ENCODE data around the gene FBF1.

FBF1 gene

DNA sequence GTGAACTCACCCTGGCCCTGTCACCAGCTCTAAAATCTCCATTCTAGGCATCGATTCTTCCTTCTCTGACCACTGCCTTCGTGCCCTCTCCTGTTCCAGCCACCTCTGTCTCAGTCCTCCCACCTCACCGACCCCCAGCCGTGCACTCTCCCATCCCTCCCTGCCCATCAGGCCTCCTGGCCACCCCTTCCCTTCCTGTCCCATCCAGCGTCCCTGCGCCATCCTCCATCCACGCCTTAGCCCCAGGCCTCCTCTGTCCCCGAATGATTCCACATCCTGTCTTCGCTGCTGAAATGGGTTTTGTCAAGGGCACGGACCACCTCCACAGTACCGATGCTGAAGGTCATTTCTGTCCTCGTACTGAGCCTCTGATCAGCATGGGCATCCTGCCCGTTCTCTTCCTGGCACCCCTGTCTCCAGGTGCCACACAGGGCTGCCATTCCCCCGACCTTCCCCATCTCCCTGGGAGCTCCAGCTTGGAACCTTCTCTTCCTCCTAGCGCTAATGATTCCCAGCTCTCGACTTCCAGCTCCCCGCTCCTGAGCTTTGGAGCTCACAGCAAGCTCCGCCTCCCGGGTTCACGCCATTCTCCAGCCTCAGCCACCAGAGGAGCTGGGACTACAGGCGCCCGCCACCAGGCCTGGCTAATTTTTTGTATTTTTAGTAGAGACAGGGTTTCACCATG lies 46.7 kb downstream of the FBF1 start:
- H3K4me3 ChIP-seq (ENCODE audit: low read depth, low read length) = no peak overlapping the region
- TF ChIP-seq, protein P1, sequence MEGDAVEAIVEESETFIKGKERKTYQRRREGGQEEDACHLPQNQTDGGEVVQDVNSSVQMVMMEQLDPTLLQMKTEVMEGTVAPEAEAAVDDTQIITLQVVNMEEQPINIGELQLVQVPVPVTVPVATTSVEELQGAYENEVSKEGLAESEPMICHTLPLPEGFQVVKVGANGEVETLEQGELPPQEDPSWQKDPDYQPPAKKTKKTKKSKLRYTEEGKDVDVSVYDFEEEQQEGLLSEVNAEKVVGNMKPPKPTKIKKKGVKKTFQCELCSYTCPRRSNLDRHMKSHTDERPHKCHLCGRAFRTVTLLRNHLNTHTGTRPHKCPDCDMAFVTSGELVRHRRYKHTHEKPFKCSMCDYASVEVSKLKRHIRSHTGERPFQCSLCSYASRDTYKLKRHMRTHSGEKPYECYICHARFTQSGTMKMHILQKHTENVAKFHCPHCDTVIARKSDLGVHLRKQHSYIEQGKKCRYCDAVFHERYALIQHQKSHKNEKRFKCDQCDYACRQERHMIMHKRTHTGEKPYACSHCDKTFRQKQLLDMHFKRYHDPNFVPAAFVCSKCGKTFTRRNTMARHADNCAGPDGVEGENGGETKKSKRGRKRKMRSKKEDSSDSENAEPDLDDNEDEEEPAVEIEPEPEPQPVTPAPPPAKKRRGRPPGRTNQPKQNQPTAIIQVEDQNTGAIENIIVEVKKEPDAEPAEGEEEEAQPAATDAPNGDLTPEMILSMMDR (IDR thresholded peaks at IDR 0.05; ENCODE audit: low read depth, low read length) = no peak

DNA sequence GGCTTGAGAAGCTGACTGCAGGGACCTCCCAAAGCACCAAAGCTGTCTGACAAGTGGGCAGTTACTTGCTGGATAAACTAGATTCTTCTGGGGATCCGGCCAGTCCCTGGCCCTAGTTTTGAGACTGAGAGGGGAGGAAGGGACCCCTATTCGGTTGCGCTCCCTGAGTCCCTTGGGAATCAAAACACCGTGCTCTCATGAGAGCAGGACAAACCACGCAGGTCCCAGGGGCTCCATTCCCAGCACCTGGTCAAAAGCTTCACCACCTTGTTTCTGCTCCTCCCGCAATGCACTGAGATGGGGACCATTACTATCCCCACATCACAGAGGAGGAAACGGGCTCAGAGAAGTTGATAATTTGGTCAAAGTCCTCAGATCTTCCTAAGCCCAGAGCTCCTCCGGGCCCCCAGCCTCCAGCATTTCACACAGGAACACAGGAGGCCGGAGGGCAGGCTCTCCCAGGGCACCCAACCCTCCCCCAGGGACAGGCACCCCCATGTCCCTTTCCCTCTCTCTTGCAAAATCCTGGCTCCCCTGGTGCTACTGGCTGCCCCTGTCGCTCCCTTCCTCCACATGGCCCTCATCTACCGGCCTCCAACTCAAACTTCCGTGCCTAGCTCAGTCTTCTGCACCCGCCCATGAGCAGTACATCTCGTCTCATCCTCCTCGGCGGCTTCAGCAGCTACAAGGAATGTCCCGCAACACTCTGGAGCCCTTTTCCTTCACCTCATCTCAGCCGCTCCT lies 47.4 kb downstream of the FBF1 start:
- no peak overlapping the region for H3K4me3 ChIP-seq (ENCODE audit: low read depth, low read length)
- TF ChIP-seq, protein P1 (IDR thresholded peaks at IDR 0.05; ENCODE audit: low read depth, low read length) = no peak

GRCh38 chr17:75892556-75893224 lies 48.2 kb downstream of the FBF1 start:
- TF ChIP-seq, protein P1 (IDR thresholded peaks at IDR 0.05; ENCODE audit: low read depth, low read length) = no peak
- no peak overlapping the region for H3K4me3 ChIP-seq (ENCODE audit: low read depth, low read length)

DNA sequence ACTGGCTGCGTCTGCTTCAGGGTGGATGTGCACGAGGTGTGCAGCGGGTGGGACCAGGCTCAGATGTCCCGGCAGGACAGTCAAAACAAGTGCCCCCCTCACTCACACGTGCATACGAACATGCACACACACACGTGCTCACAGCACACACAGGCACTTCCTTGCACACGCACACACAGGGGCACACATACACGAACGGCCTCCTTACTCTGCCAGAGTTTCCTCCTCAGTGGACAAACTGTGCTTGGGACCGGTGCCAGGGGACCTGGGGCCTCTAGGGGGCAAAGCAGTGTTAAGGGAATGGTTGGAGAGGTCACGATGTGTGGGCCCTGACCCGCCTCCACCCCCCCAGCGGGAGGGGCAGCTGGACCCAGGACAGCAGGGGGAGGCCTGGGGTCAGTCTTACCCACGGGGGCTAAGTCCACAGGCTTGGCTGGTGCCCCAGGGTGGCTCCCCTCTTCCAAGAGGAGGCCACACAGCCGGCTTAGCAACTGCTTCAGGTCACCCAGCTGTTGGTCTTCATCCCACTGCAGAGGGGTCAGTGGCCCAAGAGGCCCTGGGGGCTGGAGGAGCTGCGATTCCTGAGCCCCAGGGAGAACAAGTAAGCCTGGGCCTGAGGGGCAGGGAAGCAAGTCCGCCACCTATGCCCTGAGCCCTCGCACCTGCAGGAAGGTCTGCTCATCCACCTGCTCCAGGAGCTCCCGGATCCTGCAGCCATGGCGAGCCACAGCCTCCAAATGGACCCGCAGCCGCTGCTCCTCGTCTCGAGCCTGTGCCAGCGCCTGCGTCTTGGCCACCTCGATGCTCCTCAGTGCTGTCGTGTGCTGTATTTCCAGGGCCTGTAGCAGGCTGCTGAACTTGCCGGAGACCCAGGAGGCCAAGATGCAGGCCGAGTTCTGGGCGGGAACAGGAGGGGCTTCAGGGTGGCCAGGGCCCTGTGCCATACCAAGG lies 49.0 kb downstream of the FBF1 start:
- TF ChIP-seq, protein P1 (IDR thresholded peaks at IDR 0.05; ENCODE audit: low read depth, low read length) = no peak
- H3K4me3 ChIP-seq (ENCODE audit: low read depth, low read length) = no peak overlapping the region

DNA sequence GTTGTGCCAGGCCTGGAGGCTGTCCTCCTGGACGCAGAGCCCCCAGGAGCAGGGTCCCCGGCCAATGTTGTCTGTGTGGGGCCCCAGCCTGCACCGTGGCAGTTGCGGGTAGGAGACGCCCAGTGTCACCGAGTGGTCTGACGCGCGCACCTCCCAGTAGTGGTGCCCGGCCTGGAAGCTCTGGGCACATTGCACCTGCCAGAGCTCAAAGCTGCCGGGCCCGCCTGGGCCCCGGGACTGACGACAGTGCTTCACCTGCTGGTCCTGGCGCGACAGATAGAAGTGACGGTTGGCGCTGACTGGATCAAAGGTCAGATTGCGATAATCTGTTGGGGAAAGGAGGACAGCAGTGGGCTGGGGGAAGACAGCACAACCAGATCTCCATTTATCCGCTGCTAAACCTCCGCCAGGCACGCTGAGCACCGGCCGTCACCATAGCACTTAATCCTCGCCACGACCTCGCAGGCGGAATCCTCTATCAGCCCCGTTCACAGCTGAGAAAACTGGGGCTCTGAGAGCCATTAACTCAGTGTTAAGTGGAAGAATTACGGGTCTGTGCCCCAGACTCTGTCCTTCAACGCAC lies 49.7 kb downstream of the FBF1 start:
- TF ChIP-seq, protein P1 (IDR thresholded peaks at IDR 0.05; ENCODE audit: low read depth, low read length) = no peak
- no peak overlapping the region for H3K4me3 ChIP-seq (ENCODE audit: low read depth, low read length)

- TF ChIP-seq, protein P1 (IDR thresholded peaks at IDR 0.05; ENCODE audit: low read depth, low read length) = no peak
- no peak overlapping the region for H3K4me3 ChIP-seq (ENCODE audit: low read depth, low read length)
These were observed 51.4 kb downstream of the FBF1 start for GRCh38 chr17:75889454-75889853.

Data from WI38 (cell line).